NB4 (cell line): ENCODE measurements around the gene NME4.

Experiments
- MYC ChIP-seq: IDR thresholded peaks from 2 replicates; pipeline ENCODE4 v1.6.1; 2011; ENCODE audit warnings: low read depth, low read length
- POLR2A ChIP-seq: IDR thresholded peaks from 2 replicates; pipeline ENCODE4 v1.6.1; 2011; ENCODE audit warnings: mild to moderate bottlenecking; ENCODE audit not compliant: insufficient read length; ENCODE audit errors: extremely low read depth
- TF ChIP-seq, protein P1 (sequence below): IDR thresholded peaks from one replicate; pipeline ENCODE4 v1.5.1; 2012; ENCODE audit warnings: low read depth, low read length

- TF ChIP-seq, protein P1, sequence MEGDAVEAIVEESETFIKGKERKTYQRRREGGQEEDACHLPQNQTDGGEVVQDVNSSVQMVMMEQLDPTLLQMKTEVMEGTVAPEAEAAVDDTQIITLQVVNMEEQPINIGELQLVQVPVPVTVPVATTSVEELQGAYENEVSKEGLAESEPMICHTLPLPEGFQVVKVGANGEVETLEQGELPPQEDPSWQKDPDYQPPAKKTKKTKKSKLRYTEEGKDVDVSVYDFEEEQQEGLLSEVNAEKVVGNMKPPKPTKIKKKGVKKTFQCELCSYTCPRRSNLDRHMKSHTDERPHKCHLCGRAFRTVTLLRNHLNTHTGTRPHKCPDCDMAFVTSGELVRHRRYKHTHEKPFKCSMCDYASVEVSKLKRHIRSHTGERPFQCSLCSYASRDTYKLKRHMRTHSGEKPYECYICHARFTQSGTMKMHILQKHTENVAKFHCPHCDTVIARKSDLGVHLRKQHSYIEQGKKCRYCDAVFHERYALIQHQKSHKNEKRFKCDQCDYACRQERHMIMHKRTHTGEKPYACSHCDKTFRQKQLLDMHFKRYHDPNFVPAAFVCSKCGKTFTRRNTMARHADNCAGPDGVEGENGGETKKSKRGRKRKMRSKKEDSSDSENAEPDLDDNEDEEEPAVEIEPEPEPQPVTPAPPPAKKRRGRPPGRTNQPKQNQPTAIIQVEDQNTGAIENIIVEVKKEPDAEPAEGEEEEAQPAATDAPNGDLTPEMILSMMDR = no peak
- TF ChIP-seq POLR2A = no peak
- TF ChIP-seq MYC = no peak
Measured at GRCh38 chr16:373020-373598, 23.9 kb upstream of the NME4 start.
